Measurements from ENCODE around the gene NDUFA7.

DNA sequence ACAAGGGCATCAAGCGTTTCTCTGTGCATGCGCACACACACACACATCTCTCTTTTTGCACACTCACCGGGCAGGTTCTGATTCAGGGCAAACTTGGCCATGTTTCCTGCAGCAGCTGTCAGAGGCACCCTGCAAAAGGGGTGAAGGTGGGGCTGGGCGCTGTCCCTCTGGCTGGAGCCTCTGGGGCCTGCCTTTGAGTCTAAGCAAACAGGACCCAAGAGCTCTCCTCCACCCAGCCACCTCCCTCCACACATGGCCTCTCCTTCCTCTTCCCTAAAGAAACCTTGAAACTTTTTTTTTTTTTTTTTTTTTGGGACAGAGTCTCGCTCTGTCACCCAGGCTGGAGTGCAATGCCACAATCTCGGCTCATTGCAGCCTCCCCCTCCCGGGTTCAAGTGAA, 16.6 kb upstream of the NDUFA7 start:
- TF ChIP-seq, protein P1, sequence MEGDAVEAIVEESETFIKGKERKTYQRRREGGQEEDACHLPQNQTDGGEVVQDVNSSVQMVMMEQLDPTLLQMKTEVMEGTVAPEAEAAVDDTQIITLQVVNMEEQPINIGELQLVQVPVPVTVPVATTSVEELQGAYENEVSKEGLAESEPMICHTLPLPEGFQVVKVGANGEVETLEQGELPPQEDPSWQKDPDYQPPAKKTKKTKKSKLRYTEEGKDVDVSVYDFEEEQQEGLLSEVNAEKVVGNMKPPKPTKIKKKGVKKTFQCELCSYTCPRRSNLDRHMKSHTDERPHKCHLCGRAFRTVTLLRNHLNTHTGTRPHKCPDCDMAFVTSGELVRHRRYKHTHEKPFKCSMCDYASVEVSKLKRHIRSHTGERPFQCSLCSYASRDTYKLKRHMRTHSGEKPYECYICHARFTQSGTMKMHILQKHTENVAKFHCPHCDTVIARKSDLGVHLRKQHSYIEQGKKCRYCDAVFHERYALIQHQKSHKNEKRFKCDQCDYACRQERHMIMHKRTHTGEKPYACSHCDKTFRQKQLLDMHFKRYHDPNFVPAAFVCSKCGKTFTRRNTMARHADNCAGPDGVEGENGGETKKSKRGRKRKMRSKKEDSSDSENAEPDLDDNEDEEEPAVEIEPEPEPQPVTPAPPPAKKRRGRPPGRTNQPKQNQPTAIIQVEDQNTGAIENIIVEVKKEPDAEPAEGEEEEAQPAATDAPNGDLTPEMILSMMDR (IDR thresholded peaks at IDR 0.05): no peak
- no peak for TF ChIP-seq POLR2A (IDR thresholded peaks at IDR 0.05)
